ENCODE measurements around the gene KLHL12.

The KLHL12 gene

GRCh38 chr1:202888221-202888530, 38.9 kb downstream of the KLHL12 start:
- no peak for DNase-seq (ENCODE audit: low spot score)

- DNase-seq (ENCODE audit: low spot score): no peak
Observed at GRCh38 chr1:202880961-202881460, 46.0 kb downstream of the KLHL12 start.

DNA sequence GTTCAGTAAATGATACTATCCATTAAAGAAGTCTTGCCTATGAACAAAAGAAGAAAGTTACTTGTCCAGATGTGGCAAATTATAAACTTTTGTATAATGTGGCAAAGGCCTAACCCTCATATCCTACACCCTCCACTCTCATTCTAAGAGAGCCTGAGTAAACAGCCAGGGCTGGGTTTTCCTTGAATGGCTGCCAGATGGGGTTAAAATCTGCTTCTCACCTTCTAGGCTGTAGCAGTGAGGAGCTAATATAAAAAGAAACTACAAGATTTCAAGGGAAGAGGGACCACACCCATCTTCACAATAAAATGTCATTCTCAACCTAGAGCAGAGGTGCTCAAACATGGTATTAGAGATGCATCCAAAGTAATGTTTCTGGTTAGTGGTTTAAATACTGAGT, 47.0 kb downstream of the KLHL12 start:
- DNase-seq (ENCODE audit: low spot score): no peak

GRCh38 chr1:202879128-202879527, 47.9 kb downstream of the KLHL12 start:
- no peak for DNase-seq (ENCODE audit: low spot score)

DNA sequence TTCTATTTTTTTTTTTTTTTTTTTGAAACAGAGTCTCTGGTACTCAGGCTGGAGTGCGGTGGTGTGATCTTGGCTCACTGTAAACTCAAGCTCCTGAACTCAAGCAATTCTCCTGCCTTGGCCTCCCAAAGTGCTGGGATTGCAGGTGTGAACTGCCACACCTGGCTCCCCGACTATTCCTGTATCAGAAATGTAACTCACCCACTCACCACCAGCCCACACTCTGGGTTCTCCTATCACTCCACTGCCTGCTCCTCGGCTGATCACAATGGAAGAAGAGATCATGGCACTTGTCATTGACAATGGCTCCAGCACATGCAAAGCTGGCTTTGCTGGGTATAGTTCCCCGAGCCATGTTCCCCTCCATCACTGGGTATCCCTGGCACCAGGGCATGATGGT, 54.0 kb downstream of the KLHL12 start:
- DNase-seq (ENCODE audit: low spot score): no peak

DNA sequence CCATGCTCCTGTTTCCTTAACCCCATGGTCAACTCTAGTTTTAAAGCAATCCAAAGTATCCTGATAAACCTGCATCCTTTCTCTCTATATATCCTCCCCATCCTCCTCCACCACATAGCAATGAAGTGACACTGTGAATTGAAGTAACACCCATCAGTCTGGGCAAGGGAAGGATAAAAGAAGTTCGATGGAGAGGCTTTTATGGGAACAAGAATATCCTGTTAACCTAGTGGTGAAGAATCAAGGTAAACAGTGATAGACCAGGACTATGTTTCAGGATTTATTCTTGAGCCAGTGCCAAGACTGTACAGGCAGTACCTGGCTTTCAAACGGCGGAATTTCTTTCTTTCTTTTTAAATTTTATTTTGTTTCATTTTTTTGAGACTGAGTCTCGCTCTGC, 55.7 kb downstream of the KLHL12 start:
- DNase-seq (ENCODE audit: low spot score): no peak

DNA sequence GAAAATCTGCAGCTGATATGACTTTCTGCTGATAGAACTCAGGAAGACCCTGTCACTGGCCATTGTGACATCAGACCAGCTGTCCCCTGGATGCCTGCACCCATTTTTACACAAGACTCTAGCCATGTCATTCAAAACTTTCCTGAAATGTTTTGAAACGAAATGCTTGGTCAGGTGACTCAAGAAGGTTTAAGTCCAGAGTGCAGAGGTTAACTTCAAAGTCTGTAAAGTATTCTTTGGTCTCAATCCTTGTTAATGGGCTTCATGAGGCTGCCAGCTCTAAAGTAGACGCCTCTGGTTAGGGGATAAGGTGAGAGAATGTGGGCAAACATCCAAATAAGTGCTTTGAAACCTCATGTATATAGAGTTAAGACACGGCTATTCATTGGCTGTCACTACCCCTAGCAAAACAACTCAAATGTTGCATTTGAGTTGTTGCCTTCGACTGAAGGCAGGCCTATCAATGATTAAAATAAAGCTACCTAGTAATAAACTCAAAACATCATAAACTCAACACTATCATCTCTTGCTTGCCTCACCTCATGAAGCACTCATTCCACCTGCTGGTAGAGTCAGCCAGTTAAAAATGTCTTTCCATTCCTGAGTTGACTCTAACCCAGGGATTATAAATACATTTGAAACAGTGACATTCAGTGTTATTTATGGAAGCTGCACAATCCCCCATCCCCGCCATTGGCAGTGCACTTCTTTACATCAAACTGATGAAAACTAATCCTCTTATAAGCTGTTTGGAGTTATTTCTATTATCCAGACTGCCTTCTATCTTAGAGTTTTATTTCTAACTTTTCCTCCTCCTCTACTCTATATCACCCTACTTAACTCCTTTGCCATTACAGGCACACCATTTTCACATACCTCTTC, 64.1 kb downstream of the KLHL12 start:
- DNase-seq (ENCODE audit: low spot score): no peak

- DNase-seq (ENCODE audit: low spot score): no peak
Observed at GRCh38 chr1:202861420-202862132, 65.5 kb downstream of the KLHL12 start.

DNA sequence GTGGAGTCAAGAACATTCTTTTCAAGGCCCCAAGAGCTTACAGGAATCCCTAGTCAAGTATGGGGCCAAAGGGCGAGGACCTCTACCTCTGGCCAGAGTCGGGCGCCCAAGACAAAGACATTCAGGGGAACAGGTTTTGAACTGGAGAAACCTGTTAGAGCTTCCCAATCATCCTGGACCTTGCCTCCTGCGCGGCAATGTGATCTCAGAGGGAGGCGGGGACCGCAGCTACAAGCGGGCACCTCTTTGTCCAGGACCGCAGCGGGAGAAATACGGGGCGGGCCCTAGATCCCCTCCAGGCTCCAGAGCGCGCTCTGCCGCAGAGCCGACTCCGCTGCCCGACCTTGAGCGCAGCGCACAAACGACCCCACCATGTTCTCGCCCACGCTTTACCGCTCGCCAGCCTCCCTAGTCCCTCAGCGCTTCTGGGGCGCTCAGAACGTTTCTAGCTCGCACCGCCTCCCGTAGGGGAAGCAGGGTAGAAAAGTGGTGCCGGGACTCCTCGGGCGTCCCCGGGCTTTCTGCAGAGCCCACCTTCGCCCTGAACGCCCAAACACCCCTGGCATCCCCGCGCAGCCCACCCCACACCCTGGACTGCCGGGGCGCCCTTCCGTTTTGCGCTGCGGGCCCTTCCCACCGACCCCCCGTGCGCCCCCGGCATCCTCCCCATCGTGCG, 66.2 kb downstream of the KLHL12 start:
- DNase-seq (ENCODE audit: low spot score): no peak

GRCh38 chr1:202858789-202859414, 68.1 kb downstream of the KLHL12 start:
- no peak for DNase-seq (ENCODE audit: low spot score)

DNA sequence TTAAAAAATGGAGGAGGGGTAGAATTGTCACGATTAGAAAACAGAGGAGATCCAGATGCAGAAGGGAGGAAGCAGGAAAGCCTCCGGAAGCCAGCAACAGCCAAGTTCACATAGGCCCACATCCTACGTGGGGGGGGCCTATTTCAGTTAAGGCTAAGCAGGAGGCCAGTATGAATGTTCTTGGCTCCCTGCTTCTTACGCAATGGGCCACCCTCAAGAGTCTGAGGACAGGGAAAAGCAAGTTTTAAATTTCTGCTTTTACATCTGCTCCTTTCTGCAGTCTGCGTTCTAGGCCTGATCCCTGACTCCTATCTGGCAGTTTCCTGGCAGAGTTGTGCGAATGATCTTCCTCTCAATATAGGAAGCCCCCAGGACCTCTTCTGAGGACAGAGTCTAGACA, 68.7 kb downstream of the KLHL12 start:
- no peak for DNase-seq (ENCODE audit: low spot score)

- no peak for DNase-seq (ENCODE audit: low spot score)
Observed at GRCh38 chr1:202857136-202857610, 69.9 kb downstream of the KLHL12 start.

DNA sequence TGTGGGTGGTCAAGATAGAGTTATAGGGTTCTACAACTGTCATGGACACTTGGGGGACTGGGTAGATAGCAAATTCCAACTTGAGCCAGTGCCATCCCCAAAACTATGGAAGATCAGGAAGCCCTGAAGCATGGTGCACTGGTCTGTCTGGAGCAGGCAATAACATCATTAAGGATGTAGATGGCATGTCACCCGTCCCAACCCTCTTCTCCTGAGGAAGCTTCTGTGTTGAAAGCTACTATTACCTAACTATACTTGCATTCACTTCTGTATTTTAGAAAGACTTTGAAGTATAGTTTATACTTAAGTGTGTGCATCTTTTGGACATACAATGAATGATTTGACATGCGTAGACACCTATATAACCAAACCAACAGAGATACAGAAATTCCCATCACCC, 71.0 kb downstream of the KLHL12 start:
- no peak for DNase-seq (ENCODE audit: low spot score)

GRCh38 chr1:202854787-202855186, 72.2 kb downstream of the KLHL12 start:
- DNase-seq (ENCODE audit: low spot score): no peak

GRCh38 chr1:202852163-202852904, 74.7 kb downstream of the KLHL12 start:
- DNase-seq (ENCODE audit: low spot score): peak; percentile 68

GRCh38 chr1:202850593-202851362, 76.3 kb downstream of the KLHL12 start:
- DNase-seq (ENCODE audit: low spot score): peak; percentile 25

- peak; percentile 60 for DNase-seq (ENCODE audit: low spot score)
Observed at GRCh38 chr1:202848191-202848542, 78.9 kb downstream of the KLHL12 start.

- no peak for DNase-seq (ENCODE audit: low spot score)
Observed at GRCh38 chr1:202844935-202845334, 82.1 kb downstream of the KLHL12 start.

- DNase-seq (ENCODE audit: low spot score): no peak
Observed at GRCh38 chr1:202844259-202844658, 82.8 kb downstream of the KLHL12 start.

GRCh38 chr1:202843081-202843480, 84.0 kb downstream of the KLHL12 start:
- no peak for DNase-seq (ENCODE audit: low spot score)

Data from NAMALWA (cell line).